GM10266 (cell line): Measurements from ENCODE around the gene DEDD.

Experiments
- DNase-seq: peaks from one replicate; pipeline ENCODE4 v3.0.0; 2012; ENCODE audit errors: extremely low spot score
- CTCF ChIP-seq: IDR thresholded peaks from 2 replicates; pipeline ENCODE4 v1.5.1; 2012; ENCODE audit warnings: mild to moderate bottlenecking, low read depth; ENCODE audit not compliant: control insufficient read depth, insufficient read depth; ENCODE audit errors: missing control alignments

DEDD gene

DNA sequence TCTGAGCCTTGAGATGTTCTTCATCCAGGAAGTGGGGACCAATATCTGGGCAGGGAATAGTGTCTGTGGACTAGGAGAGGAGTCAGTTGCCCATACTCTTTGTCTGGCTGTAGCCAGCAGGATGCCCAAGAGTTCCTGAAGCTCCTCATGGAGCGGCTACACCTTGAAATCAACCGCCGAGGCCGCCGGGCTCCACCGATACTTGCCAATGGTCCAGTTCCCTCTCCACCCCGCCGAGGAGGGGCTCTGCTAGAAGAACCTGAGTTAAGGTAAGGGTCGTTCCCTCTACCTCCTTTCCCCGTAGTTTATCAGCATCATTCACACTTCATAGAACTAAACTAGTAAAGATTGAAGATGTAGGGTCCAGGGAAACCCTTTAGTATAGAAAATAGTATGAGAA, 30.3 kb upstream of the DEDD start:
- TF ChIP-seq CTCF: no peak

DNA sequence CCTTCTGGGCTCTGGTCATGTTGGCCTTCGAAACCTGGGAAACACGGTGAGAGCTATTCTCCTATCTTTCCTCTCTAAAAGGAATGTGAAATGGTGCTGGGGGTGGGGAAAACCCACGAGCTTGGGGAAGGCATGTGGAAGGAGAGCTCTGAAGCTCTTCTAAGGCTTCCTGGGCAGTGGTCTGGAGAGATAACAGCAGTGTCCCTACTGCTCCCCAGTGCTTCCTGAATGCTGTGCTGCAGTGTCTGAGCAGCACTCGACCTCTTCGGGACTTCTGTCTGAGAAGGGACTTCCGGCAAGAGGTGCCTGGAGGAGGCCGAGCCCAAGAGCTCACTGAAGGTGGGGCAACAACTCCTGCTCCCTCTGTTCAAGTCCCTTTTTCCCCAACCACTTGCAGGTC, 29.6 kb upstream of the DEDD start:
- no peak for DNase-seq
- TF ChIP-seq CTCF: no peak

More for the DNA sequence above, 30.3 kb upstream of the DEDD start:
- DNase-seq: no peak

DNA sequence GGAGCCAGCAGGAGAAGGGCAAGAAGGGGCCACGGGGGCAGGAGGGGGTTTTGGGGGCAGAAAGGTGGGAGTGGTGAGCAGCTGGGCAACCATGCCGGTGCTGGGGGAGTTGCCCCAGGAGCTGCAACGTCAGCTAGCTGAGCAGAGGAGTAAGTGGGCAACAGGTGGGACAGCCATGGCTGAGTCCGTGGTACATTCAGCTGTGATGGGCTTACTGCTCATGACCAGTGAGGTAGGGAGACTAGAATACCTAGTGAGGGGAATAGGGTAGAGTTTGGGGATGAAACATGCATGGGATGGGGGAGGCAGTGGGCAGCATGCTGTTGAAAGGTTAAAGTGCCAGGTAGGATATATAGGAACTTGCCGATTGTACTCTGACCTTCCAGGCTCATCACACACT, 29.2 kb upstream of the DEDD start:
- no peak for DNase-seq
- no peak for TF ChIP-seq CTCF

GRCh38 chr1:161160671-161161145, 28.2 kb upstream of the DEDD start:
- DNase-seq: no peak
- TF ChIP-seq CTCF: no peak

- no peak for DNase-seq
- no peak for TF ChIP-seq CTCF
Observed at GRCh38 chr1:161159913-161160243, 27.4 kb upstream of the DEDD start.

DNA sequence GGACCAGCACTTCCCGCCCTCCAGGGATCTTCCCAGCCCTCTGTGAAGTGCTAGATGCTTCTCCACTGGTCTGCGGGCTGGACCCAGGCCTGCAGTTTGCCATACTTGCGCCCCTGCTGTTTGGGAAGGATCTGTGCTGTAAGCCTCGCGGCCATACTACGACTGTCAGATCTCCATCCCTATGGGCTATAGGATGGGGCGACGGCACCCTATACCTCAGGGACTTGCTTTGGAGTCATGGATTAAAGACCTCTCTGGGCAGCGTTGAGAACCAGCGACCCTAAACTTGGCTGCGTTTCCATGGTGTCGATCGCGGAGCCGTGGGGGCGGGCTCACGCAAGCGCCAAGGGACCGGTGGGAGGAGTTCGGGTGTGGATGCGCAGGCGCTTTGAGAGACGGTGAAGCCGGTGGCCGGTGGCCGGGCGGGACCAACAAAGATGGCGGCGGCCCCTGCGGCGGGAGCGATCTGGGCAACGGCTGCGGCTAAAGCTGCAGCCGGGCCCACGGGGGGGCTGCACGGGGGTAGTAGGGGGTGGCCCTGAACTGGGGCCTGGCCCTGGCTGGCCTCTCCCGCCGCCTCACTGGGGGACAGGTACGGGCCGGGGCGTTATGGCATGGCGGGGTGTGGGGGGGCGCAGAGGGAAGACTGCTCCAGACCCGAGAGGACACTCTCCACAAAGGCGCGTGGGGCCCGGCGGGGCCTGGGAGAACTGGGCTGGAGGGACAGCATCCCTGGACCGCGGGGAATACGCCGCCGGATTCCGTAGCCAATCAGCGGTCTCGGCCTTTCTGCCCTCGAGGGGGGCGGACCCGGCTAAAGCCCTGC, 26.8 kb upstream of the DEDD start, which contains the start of gene USP21:
TSS of gene USP21 (plus strand) at position 414 of the 826 bp plus-strand sequence. CDS start 1,141 bp downstream, outside the sequence.
- TF ChIP-seq CTCF: no peak
- DNase-seq: peak; percentile 94

DNA sequence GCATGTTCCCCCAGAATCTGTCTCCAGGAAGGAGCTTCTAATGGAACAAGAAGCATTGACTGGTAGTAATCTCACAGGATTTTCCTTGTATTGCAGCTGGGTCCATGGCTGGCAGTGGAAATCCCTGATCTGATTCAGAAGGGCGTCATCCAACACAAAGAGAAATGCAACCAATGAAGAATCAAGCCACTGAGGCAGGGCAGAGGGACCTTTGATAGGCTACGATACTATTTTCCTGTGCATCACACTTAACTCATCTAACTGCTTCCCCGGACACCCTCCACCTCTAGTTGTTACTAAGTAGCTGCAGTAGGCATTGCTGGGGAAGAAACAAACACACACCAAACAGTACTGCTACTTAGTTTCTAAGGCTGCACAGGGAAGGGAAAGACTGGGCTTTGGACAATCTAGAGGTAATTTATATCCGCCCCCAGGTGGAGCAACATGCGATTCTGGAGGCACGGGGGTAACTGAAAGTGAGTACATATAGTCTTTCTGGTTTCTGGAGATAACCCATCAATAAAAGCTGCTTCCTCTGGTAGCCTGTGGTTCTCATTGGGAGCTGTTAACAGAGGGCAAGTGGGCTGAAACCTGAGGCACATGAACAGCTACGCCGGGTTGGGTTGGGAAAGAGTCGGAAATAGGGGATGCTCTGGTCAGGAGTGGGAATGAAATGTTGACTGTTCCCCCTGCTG, 26.0 kb upstream of the DEDD start:
- no peak for TF ChIP-seq CTCF
- DNase-seq: no peak
